Measurements from ENCODE around the gene ZBTB24. TPM values are rescaled to one million over a fixed set of nuclear protein-coding genes. Genes with fewer than 3 reads are reported as not detected.

The ZBTB24 gene
- total RNA-seq, 1 donor from 2014 or later: 2.6 TPM

DNA sequence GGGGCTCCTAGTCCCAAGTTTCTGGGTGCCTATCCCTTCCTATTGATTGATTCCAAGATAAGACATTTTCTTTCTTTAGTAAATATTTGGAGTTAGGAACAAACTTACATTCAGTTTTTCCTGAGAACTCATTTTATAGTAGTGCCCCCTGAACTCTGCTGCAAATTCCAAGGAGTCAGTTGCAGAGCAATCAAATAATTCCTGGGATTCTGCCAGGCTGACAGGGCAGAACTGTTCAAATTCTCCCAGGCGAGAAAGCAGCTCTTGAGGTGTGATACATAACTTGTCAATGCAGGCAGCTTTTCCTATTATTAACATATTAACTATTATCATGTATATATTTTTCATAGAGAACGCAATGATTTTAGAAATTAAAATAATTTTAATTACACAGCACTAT lies 15.9 kb upstream of the ZBTB24 start:
- H3K4me3 ChIP-seq: no peak overlapping the region
- H3K27me3 ChIP-seq (ENCODE audit: low read depth): no peaks in the 10 kb centered on the region
- H3K4me1 ChIP-seq: no peaks in the 10 kb centered on the region
- H3K36me3 ChIP-seq: no peaks in the 10 kb centered on the region
- intact Hi-C loops (cut with micrococcal nuclease): no loop called here
- no peak for DNase-seq
- TF ChIP-seq, protein P1, sequence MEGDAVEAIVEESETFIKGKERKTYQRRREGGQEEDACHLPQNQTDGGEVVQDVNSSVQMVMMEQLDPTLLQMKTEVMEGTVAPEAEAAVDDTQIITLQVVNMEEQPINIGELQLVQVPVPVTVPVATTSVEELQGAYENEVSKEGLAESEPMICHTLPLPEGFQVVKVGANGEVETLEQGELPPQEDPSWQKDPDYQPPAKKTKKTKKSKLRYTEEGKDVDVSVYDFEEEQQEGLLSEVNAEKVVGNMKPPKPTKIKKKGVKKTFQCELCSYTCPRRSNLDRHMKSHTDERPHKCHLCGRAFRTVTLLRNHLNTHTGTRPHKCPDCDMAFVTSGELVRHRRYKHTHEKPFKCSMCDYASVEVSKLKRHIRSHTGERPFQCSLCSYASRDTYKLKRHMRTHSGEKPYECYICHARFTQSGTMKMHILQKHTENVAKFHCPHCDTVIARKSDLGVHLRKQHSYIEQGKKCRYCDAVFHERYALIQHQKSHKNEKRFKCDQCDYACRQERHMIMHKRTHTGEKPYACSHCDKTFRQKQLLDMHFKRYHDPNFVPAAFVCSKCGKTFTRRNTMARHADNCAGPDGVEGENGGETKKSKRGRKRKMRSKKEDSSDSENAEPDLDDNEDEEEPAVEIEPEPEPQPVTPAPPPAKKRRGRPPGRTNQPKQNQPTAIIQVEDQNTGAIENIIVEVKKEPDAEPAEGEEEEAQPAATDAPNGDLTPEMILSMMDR (IDR thresholded peaks at IDR 0.05; ENCODE audit: borderline replicate concordance): no peak
- H3K9me3 ChIP-seq (replicated peaks): no peaks in the 10 kb centered on the region
- no peak overlapping the region for H3K27ac ChIP-seq (replicated peaks)

DNA sequence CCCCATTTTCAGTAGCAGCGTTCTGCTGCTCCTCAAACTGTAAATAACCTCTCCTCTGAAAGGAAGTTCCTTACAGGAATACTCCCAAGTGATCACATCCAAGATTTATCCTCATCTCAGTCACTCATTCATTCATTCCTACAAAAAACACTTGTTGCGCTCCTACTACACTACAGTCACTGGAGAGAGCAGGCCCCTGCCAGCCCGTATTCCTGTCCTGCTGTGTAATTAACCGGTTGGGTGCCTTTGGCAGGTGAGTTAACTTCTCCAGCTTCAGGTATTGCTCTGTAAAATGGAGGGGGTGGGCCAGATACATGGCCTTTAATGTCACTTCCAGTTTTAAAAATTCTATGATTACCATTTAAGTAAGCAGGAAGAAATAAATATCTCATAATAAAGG lies 15.0 kb upstream of the ZBTB24 start:
- intact Hi-C loops (cut with micrococcal nuclease): no loop called here
- H3K9me3 ChIP-seq (replicated peaks): no peaks in the 10 kb centered on the region
- H3K27me3 ChIP-seq (ENCODE audit: low read depth): no peaks in the 10 kb centered on the region
- no peak overlapping the region for H3K27ac ChIP-seq (replicated peaks)
- no peaks in the 10 kb centered on the region for H3K36me3 ChIP-seq
- DNase-seq: no peak
- no peaks in the 10 kb centered on the region for H3K4me1 ChIP-seq
- TF ChIP-seq, protein P1 (IDR thresholded peaks at IDR 0.05; ENCODE audit: borderline replicate concordance): no peak
- H3K4me3 ChIP-seq: no peak overlapping the region

DNA sequence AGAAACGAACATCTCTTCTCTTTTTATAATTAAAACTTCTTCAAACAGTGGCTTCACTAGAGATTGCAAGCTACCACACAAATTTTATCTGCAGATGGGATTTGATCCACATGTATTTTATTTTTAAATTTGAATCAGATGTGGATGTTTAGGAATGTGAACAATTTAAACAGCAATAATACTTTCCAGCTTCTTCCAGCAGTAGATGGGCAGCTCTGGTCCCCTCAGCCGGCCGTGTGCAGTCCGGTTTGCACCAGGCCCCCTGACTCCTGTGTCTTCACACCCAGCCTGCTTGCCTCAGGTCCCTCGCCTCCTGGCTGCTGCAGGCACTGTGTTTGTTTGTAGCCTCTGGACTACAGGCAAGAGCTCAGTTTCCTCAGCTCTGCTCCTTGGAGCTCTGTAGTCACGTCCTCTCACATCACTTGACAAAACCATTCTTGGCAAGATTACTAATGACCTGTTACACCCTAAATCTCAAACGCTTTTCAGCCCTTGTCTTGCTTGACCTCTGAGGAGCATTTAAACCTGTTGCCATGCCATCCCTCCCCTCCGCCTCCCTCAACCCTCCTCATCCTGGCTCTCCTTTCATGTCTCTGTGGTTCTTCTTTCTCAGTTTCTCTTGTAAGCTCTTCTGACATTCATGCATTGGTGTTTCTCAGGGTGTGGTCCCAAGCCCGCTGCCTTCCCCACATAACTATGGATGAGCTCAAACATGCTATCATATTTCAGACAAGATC lies 13.2 kb upstream of the ZBTB24 start:
- no peak for DNase-seq
- H3K9me3 ChIP-seq (replicated peaks): no peaks in the 10 kb centered on the region
- no peaks in the 10 kb centered on the region for H3K27me3 ChIP-seq (ENCODE audit: low read depth)
- H3K4me1 ChIP-seq: no peaks in the 10 kb centered on the region
- H3K4me3 ChIP-seq: no peak overlapping the region
- H3K36me3 ChIP-seq: no peaks in the 10 kb centered on the region
- H3K27ac ChIP-seq (replicated peaks): no peak overlapping the region
- TF ChIP-seq, protein P1 (IDR thresholded peaks at IDR 0.05; ENCODE audit: borderline replicate concordance): no peak
- intact Hi-C loops (cut with micrococcal nuclease): no loop called here

DNA sequence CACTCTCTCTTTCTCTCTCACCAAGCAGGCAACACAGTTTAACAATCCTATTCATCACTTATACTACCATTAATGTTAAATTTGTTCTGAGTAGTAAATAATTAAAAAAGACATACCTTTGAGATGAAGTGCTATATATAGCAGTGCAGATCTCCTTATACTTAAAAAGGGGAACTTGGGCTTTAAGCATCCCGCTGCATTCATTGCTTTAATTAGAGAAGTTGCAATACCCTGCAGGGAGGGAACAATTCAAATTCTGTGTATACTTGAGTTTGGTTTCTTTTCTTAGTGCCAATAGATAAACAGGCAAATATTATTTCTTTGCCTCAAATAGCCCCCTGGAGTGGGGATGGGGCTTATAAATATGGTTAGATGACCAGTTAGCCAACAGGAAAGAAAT lies 10.8 kb upstream of the ZBTB24 start:
- no peak for DNase-seq
- intact Hi-C loops (cut with micrococcal nuclease): no loop called here
- TF ChIP-seq, protein P1 (IDR thresholded peaks at IDR 0.05; ENCODE audit: borderline replicate concordance): no peak

DNA sequence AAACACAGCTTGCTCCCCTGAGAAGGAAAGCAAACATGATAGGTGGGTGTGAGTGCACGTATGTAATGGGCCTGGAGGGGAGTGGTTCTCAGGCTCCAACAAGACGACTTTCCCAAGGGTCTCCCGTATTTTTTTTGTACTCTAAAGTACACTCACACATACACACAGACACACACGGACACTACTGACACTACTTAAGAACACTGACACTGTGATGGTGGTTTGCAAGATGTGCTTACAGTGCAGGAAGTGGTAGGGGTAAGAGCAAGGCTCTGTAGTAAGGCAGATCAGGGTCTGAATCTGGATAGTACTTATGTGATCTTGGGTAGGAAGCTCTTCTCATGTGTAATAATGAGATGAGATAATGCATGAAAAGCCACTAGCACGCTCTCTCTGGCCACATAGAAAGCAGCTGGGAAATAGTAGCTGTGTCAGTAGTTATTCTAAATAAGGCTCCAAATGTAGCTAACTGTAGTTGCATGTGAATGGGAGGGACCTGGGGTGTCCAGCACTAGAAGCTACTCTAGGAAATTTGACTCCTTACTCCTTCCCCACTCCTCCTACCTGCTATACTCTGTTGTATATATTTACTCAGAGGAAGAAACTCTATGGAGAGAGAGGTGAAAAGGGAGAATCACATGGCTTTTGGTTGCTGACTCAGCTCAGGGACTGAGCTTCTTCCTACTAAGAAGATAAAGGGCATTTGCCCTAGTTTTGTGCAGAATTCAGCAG lies 8.4 kb upstream of the ZBTB24 start:
- DNase-seq: no peak
- H3K9me3 ChIP-seq (replicated peaks): no peaks in the 10 kb centered on the region
- no peaks in the 10 kb centered on the region for H3K4me1 ChIP-seq
- H3K27ac ChIP-seq (replicated peaks): no peak overlapping the region
- H3K4me3 ChIP-seq: no peak overlapping the region
- no peaks in the 10 kb centered on the region for H3K27me3 ChIP-seq (ENCODE audit: low read depth)
- TF ChIP-seq, protein P1 (IDR thresholded peaks at IDR 0.05; ENCODE audit: borderline replicate concordance): no peak
- intact Hi-C loops (cut with micrococcal nuclease): no loop called here
- H3K36me3 ChIP-seq: no peaks in the 10 kb centered on the region

More for the DNA sequence above, 10.8 kb upstream of the ZBTB24 start:
- H3K4me3 ChIP-seq: no peak overlapping the region
- no peaks in the 10 kb centered on the region for H3K4me1 ChIP-seq
- no peaks in the 10 kb centered on the region for H3K27me3 ChIP-seq (ENCODE audit: low read depth)
- no peaks in the 10 kb centered on the region for H3K9me3 ChIP-seq (replicated peaks)
- H3K36me3 ChIP-seq: no peaks in the 10 kb centered on the region
- no peak overlapping the region for H3K27ac ChIP-seq (replicated peaks)

Data from left ventricle myocardium inferior (tissue), 1 donor.